NT2/D1 (cell line): ENCODE data around the gene ITGA1.

ENCODE experiments used
- YY1 ChIP-seq: IDR thresholded peaks from 2 replicates; pipeline ENCODE4 v1.6.1; 2011; ENCODE audit not compliant: insufficient read length, insufficient read depth
- ZNF274 ChIP-seq: IDR thresholded peaks from 2 replicates; pipeline ENCODE4 v1.6.1; 2011; ENCODE audit warnings: mild to moderate bottlenecking, low read depth, low read length

DNA sequence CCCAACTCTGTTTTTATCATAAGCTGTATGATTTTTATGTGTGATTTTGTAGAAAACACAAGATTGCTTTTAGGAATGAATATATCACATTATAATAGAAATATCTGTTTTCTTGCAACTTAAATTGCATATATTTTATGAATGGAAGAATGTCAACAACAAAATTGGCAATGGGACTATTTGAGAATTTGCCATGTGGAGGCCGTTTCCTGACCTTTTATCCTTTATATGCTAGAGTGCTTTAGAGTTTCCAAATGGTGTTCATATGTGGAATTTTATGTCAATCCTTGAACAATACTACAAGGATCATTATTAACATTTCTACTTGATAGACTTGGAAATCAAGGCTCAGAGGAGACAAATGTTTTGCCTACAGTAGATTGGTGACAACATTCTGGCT, 34.2 kb downstream of the ITGA1 start:
- TF ChIP-seq YY1 (no peak), ZNF274 (no peak)
